Esophagus muscularis mucosa (tissue), 3 donors: ENCODE measurements around the gene NTM.

ENCODE experiments used
- CTCF ChIP-seq, 3 experiments: fragments of 200-600 bp in 2 of 3; fragments of 450-650 bp in 1 of 3; sonication (generic) in 2 of 3; IDR thresholded peaks; one replicate each; pipeline ENCODE4 v1.5.1; 2017 to 2019; ENCODE audit warnings: antibody characterized with exemption in 3 of 3, mild to moderate bottlenecking in 2 of 3, moderate library complexity in 1 of 3
- POLR2A ChIP-seq: fragments of 450-650 bp; IDR thresholded peaks from one replicate; pipeline ENCODE4 v1.6.1; 2017; ENCODE audit warnings: antibody characterized with exemption, moderate library complexity, mild to moderate bottlenecking, low read depth

- TF ChIP-seq CTCF (IDR thresholded peaks at IDR 0.05) = no peak
- TF ChIP-seq POLR2A = no peak
Measured at GRCh38 chr11:132258875-132259274, 888.5 kb downstream of the NTM start.
